Right renal cortex interstitium (tissue), 3 donors: ENCODE results near the gene GTF2IRD1. TPM values are rescaled to one million over a fixed set of nuclear protein-coding genes. Genes with fewer than 3 reads are reported as not detected.

ENCODE experiments used
- DNase-seq, 3 donors: peaks; one replicate each; pipeline ENCODE4 v3.0.0-alpha.2; 2013; ENCODE audit warnings: low read depth in 3 of 3, low spot score in 2 of 3
- polyA plus RNA-seq, 3 donors: library from polyadenylated mRNA; unstranded; fragments of 120-200 nt; gene quantifications; one replicate each; pipeline ENCODE4 v1.2.1, GENCODE V29; 2013; ENCODE audit not compliant: insufficient read length in 3 of 3

GTF2IRD1 gene
- polyA plus RNA-seq, 3 donors: 51.3 to 58.4 (median 55.1) TPM

GRCh38 chr7:74586258-74587175 is 132.8 kb downstream of the GTF2IRD1 start:
- DNase-seq: no peak

GRCh38 chr7:74587435-74588126 is 133.9 kb downstream of the GTF2IRD1 start:
- DNase-seq: peak; percentile 68 to 85 (median 75)

GRCh38 chr7:74590813-74591212 is 137.1 kb downstream of the GTF2IRD1 start:
- no peak for DNase-seq

GRCh38 chr7:74598558-74598957 is 144.9 kb downstream of the GTF2IRD1 start:
- DNase-seq: no peak

GRCh38 chr7:74599244-74599643 is 145.5 kb downstream of the GTF2IRD1 start:
- no peak for DNase-seq

- DNase-seq: no peak
Measured at GRCh38 chr7:74604326-74605020, 150.8 kb downstream of the GTF2IRD1 start.

GRCh38 chr7:74606101-74606908 is 152.6 kb downstream of the GTF2IRD1 start:
- DNase-seq: no peak

GRCh38 chr7:74606909-74607510 is 153.3 kb downstream of the GTF2IRD1 start:
- no peak for DNase-seq

- no peak for DNase-seq
Measured at GRCh38 chr7:74612015-74612829, 158.5 kb downstream of the GTF2IRD1 start.

GRCh38 chr7:74615933-74616780 is 162.5 kb downstream of the GTF2IRD1 start:
- DNase-seq: no peak

- DNase-seq: no peak
Measured at GRCh38 chr7:74617180-74617744, 163.6 kb downstream of the GTF2IRD1 start.

- no peak for DNase-seq
Measured at GRCh38 chr7:74619235-74619860, 165.6 kb downstream of the GTF2IRD1 start.

- no peak for DNase-seq
Measured at GRCh38 chr7:74622228-74622749, 168.6 kb downstream of the GTF2IRD1 start.

- no peak for DNase-seq
Measured at GRCh38 chr7:74623135-74623534, 169.4 kb downstream of the GTF2IRD1 start.

- DNase-seq: no peak
Measured at GRCh38 chr7:74625446-74625845, 171.7 kb downstream of the GTF2IRD1 start.

GRCh38 chr7:74627661-74628411 is 174.1 kb downstream of the GTF2IRD1 start:
- no peak for DNase-seq
